GM10248 (cell line): ENCODE results near the gene RAET1G.

ENCODE experiments used
- CTCF ChIA-PET: fragments of 300-600 bp; sonication (Branson Sonifier 250); formaldehyde crosslinking; extraction: SDS; loops from one replicate; lab custom pipeline; 2021; ENCODE audit warnings: antibody characterized with exemption; lab: Yijun Ruan, JAX
- POLR2A ChIA-PET: fragments of 350-650 bp; sonication (Branson Sonifier 250); formaldehyde crosslinking; extraction: SDS; loops from one replicate; lab custom pipeline; 2020; ENCODE audit warnings: antibody characterized with exemption; lab: Yijun Ruan, JAX
- DNase-seq: peaks from one replicate; pipeline ENCODE4 v3.0.0; 2012; ENCODE audit errors: extremely low spot score
- TF ChIP-seq, protein P1 (sequence below): IDR thresholded peaks from 2 replicates; pipeline ENCODE4 v1.5.1; 2012; ENCODE audit warnings: mild to moderate bottlenecking, low read depth; ENCODE audit errors: extremely low read depth, missing control alignments, control extremely low read depth

RAET1G gene

DNA sequence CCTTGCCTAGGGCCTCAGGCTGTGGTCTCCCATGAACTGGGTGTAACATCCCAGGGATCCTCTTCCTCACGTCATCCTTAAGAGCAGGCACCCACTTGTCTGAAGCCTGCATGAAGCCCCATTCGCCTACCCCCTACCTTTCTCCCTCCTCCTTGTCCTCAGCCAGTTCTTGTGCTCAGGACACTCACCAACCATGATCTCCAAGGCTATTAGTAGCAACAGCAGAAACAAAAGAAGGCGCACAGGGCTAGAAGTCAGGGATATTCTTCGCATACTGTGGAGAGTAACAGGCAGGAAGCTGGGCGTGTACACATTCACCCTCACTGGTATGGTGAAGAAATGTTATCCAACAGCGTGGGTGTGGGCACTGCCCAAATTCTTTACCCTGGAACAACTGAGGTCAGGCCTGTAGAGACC lies 32.3 kb downstream of the RAET1G start:
- DNase-seq: no peak
- ChIA-PET POLR2A (no interaction called here), CTCF (no interaction called here)
- TF ChIP-seq, protein P1, sequence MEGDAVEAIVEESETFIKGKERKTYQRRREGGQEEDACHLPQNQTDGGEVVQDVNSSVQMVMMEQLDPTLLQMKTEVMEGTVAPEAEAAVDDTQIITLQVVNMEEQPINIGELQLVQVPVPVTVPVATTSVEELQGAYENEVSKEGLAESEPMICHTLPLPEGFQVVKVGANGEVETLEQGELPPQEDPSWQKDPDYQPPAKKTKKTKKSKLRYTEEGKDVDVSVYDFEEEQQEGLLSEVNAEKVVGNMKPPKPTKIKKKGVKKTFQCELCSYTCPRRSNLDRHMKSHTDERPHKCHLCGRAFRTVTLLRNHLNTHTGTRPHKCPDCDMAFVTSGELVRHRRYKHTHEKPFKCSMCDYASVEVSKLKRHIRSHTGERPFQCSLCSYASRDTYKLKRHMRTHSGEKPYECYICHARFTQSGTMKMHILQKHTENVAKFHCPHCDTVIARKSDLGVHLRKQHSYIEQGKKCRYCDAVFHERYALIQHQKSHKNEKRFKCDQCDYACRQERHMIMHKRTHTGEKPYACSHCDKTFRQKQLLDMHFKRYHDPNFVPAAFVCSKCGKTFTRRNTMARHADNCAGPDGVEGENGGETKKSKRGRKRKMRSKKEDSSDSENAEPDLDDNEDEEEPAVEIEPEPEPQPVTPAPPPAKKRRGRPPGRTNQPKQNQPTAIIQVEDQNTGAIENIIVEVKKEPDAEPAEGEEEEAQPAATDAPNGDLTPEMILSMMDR: no peak

DNA sequence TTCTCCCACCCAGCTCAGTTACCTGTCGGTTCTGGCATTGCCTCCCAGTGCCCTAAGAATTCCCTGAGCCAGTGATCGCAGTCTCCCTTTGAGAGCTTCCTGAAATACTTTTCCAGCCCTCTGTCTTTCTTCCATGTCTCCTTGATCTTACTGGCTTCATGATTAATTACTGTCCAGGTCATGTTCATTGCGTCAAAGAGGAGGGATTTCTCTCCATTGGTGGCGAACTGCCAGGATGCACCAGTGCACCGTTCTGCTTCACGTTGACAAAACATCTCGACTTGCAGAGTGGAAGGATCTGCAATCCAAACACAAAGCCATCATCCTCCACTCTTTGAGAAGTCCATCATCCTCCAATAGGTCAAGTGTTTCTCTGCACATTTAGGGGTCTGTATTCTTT lies 33.6 kb downstream of the RAET1G start:
- ChIA-PET CTCF (no interaction called here), POLR2A (no interaction called here)
- DNase-seq: no peak
- TF ChIP-seq, protein P1: no peak

DNA sequence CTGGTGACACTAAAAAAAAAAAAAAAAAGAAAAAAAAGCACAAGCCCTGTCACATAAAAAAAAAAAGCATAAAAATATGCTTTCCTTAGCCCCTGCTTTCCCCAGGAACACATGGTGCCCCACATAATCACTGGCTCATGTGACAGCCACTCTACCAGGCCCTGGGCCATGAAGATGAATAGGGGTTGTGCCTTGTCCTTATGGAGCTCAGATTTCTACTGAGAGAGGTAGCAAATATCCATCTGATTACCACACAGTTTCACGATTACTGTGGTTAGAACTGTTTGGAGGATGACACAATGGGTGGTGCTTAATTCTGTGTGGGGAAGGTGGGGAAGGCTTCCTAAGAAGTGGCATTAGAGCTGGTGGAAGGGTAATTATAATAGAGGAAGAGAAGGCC lies 34.3 kb downstream of the RAET1G start:
- ChIA-PET CTCF (no interaction called here), POLR2A (no interaction called here)
- TF ChIP-seq, protein P1: no peak

DNA sequence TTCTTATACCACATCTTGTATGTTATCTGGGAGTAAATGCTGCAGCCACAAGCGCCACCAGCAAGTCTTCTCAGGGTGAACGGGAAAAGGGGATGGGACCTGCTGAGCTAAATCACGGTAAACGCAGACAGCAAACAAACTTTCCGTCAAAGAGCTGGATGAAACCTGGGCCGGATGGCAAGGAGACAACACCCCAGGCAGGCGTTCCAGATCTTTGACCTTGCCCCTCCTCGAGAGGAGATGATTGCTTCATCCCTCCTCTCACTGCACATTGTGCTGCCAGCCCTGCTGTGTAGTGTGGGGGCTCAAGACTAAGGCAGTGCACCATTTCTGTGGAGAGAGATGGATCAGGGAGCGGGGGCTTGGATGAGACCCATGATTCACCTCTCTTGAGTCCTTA lies 34.8 kb downstream of the RAET1G start:
- CTCF ChIA-PET: no interaction called here
- DNase-seq: no peak
- POLR2A ChIA-PET: no interaction called here
- TF ChIP-seq, protein P1: no peak

More for the DNA sequence above, 34.3 kb downstream of the RAET1G start:
- no peak for DNase-seq

DNA sequence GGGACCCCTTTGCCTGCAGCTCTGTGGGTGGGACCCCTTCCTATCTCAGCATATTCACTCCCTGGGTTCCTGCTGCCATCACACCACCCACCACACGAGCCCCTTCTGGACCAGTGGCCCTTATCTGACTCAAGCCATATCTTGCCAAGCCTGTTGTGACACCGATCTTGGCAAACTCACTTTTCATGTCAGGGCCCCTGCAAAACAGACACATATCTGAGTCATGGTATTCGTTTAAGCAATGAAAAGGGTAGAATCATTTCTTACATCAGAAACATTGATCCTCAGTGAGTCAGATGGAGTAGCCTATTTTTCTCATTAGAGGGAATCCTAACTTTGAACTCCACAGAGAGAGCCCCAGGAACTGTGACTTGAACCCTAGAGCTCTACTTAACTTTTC lies 35.6 kb downstream of the RAET1G start:
- DNase-seq: no peak
- ChIA-PET POLR2A (no interaction called here), CTCF (interaction anchor here (1.2 kb wide), 1 partner anchor 16 kb away, joined by 4 read pairs; no protein-coding TSS in a partner anchor)
- TF ChIP-seq, protein P1: no peak

DNA sequence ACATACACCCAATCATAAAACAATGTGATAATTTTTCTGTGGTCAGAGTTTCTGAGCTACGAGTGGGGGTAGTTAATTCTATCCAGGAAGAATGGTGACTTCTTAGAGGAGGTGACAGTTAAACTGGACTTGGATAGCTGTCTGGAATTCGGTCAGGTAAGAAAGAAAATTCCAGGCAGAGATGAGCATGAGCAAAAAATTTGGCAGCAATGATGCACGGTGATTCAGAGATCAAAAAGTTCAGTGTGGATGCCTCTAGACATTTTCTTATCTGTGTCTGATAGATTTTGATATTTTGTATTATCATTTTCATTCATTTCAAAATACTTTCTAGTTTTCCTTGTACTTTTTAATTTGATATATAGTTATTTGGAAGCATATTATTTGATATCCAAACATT lies 37.0 kb downstream of the RAET1G start:
- ChIA-PET CTCF (interaction anchor here (1.0 to 1.3 kb wide), 3 partner anchors 9 to 19 kb away, joined by 3 to 5 read pairs (median 3); no protein-coding TSS in a partner anchor), POLR2A (no interaction called here)
- DNase-seq: no peak
- TF ChIP-seq, protein P1: no peak
